Activated CD4-positive, alpha-beta T cell treated with anti-CD3 and anti-CD28 coated beads, Interleukin-2, amount 50 U/mL, for 24 hours (primary cell): ENCODE results near the gene PRM3.
"Not testable (repeated sequence)": the region's sequence is repeated elsewhere in the genome, so short reads cannot be mapped to it uniquely, and the experiment has no call there.

ENCODE experiments used
- DNase-seq, 2 donors: peaks; one replicate each; pipeline ENCODE4 v3.0.0-alpha.2; 2020; ENCODE audit warnings: low read depth in 1 of 2, low spot score in 1 of 2

The PRM3 gene

GRCh38 chr16:11306381-11306780 lies 33.0 kb upstream of the PRM3 start:
- no peak for DNase-seq

- DNase-seq: no peak
Measured at GRCh38 chr16:11303405-11304138, 30.1 kb upstream of the PRM3 start.

GRCh38 chr16:11302977-11303376 lies 29.5 kb upstream of the PRM3 start:
- DNase-seq: no peak

GRCh38 chr16:11301645-11302501 lies 28.4 kb upstream of the PRM3 start:
- no peak for DNase-seq

GRCh38 chr16:11300560-11300892 lies 27.1 kb upstream of the PRM3 start:
- no peak for DNase-seq

- DNase-seq: no peak
Measured at GRCh38 chr16:11299865-11300559, 26.6 kb upstream of the PRM3 start.

GRCh38 chr16:11298950-11299547 lies 25.6 kb upstream of the PRM3 start:
- DNase-seq: not testable (repeated sequence)

- DNase-seq: no peak
Measured at GRCh38 chr16:11298143-11298900, 24.9 kb upstream of the PRM3 start.

- peak; percentile 26 to 52 for DNase-seq
Measured at GRCh38 chr16:11297492-11298142, 24.2 kb upstream of the PRM3 start.

- no peak for DNase-seq
Measured at GRCh38 chr16:11296706-11297491, 23.5 kb upstream of the PRM3 start.

- DNase-seq: no peak
Measured at GRCh38 chr16:11296351-11296705, 22.9 kb upstream of the PRM3 start.

- no peak for DNase-seq
Measured at GRCh38 chr16:11295672-11296071, 22.2 kb upstream of the PRM3 start.

GRCh38 chr16:11292076-11292748 lies 18.8 kb upstream of the PRM3 start:
- no peak for DNase-seq

GRCh38 chr16:11291091-11291703 lies 17.8 kb upstream of the PRM3 start:
- DNase-seq: no peak

- no peak for DNase-seq
Measured at GRCh38 chr16:11290102-11290893, 16.9 kb upstream of the PRM3 start.

- not testable (repeated sequence) for DNase-seq
Measured at GRCh38 chr16:11289696-11290095, 16.3 kb upstream of the PRM3 start.

GRCh38 chr16:11289202-11289601 lies 15.8 kb upstream of the PRM3 start:
- no peak for DNase-seq

- no peak for DNase-seq
Measured at GRCh38 chr16:11285842-11286241, 12.4 kb upstream of the PRM3 start.
